Peyer's patch (tissue), 4 donors: ENCODE results near the gene IGF1R.

Source experiments
- POLR2A ChIP-seq, 2 donors: fragments of 450-650 bp; IDR thresholded peaks; one replicate each; pipeline ENCODE4 v1.5.1; 2017; ENCODE audit warnings: antibody characterized with exemption in 2 of 2, mild to moderate bottlenecking in 2 of 2, moderate library complexity in 2 of 2
- TF ChIP-seq, protein P1 (sequence below), 6 experiments: fragments of 450-650 bp in 4 of 6; fragments of 200-600 bp in 2 of 6; sonication (generic) in 1 of 6; IDR thresholded peaks; one replicate each; pipeline ENCODE4 v1.5.1; 2017 to 2019; ENCODE audit warnings: antibody characterized with exemption in 6 of 6, mild to moderate bottlenecking in 3 of 6, moderate library complexity in 1 of 6

DNA sequence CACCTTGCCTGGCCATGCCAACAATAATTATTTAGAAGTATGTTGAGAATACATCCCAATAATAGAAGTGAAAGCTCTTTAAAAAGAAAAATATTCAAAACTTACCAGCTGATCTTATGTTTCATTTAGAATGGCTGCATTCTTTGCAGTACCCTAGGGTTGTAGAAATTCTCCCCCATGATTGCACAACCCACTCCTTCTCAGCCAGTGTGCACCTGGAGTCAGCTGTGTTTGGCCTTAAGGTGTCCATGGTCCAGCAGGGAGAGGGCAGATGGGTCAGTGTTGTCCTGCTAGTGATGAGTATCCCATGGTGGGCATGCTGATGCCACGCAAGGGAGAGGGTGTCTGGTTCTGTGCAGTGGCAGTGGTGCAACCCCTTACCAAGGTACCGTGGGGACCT lies 117.3 kb downstream of the IGF1R start:
- TF ChIP-seq, protein P1, sequence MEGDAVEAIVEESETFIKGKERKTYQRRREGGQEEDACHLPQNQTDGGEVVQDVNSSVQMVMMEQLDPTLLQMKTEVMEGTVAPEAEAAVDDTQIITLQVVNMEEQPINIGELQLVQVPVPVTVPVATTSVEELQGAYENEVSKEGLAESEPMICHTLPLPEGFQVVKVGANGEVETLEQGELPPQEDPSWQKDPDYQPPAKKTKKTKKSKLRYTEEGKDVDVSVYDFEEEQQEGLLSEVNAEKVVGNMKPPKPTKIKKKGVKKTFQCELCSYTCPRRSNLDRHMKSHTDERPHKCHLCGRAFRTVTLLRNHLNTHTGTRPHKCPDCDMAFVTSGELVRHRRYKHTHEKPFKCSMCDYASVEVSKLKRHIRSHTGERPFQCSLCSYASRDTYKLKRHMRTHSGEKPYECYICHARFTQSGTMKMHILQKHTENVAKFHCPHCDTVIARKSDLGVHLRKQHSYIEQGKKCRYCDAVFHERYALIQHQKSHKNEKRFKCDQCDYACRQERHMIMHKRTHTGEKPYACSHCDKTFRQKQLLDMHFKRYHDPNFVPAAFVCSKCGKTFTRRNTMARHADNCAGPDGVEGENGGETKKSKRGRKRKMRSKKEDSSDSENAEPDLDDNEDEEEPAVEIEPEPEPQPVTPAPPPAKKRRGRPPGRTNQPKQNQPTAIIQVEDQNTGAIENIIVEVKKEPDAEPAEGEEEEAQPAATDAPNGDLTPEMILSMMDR (IDR thresholded peaks at IDR 0.05) = no peak
- TF ChIP-seq POLR2A (IDR thresholded peaks at IDR 0.05) = no peak
